ENCODE data around the gene EDIL3.

EDIL3 gene

GRCh38 chr5:83925321-83925954, 459.2 kb downstream of the EDIL3 start:
- peak; percentile 88 for DNase-seq (ENCODE audit: low read depth)
- no peak for TF ChIP-seq CTCF (conservative IDR thresholded peaks at IDR 0.05; ENCODE audit: low read depth, low read length)

GRCh38 chr5:83924891-83925290, 459.8 kb downstream of the EDIL3 start:
- no peak for TF ChIP-seq CTCF (conservative IDR thresholded peaks at IDR 0.05; ENCODE audit: low read depth, low read length)
- H3K4me3 ChIP-seq (ENCODE audit: low read depth, low read length), result no peak overlapping the region
- DNase-seq (ENCODE audit: low read depth), result no peak

More at GRCh38 chr5:83925321-83925954, 459.2 kb downstream of the EDIL3 start:
- H3K4me3 ChIP-seq (ENCODE audit: low read depth, low read length), result no peak overlapping the region

GRCh38 chr5:83924171-83924570, 460.5 kb downstream of the EDIL3 start:
- no peak for TF ChIP-seq CTCF (conservative IDR thresholded peaks at IDR 0.05; ENCODE audit: low read depth, low read length)
- peak; percentile 75 for DNase-seq (ENCODE audit: low read depth)
- H3K4me3 ChIP-seq (ENCODE audit: low read depth, low read length), result no peak overlapping the region

GRCh38 chr5:83922699-83923098, 462.0 kb downstream of the EDIL3 start:
- no peak for TF ChIP-seq CTCF (conservative IDR thresholded peaks at IDR 0.05; ENCODE audit: low read depth, low read length)
- no peak for DNase-seq (ENCODE audit: low read depth)

GRCh38 chr5:83921666-83922193, 462.9 kb downstream of the EDIL3 start:
- no peak for TF ChIP-seq CTCF (conservative IDR thresholded peaks at IDR 0.05; ENCODE audit: low read depth, low read length)
- H3K4me3 ChIP-seq (ENCODE audit: low read depth, low read length), result no peak overlapping the region
- no peak for DNase-seq (ENCODE audit: low read depth)

More at GRCh38 chr5:83922699-83923098, 462.0 kb downstream of the EDIL3 start:
- H3K4me3 ChIP-seq (ENCODE audit: low read depth, low read length), result no peak overlapping the region

GRCh38 chr5:83919071-83920041, 465.3 kb downstream of the EDIL3 start:
- no peak for TF ChIP-seq CTCF (conservative IDR thresholded peaks at IDR 0.05; ENCODE audit: low read depth, low read length)
- no peak overlapping the region for H3K4me3 ChIP-seq (ENCODE audit: low read depth, low read length)
- DNase-seq (ENCODE audit: low read depth), result peak; percentile 39
